GM10266 (cell line): ENCODE data around the gene UQCC2.

ENCODE experiments used
- DNase-seq: peaks from one replicate; pipeline ENCODE4 v3.0.0; 2012; ENCODE audit errors: extremely low spot score
- TF ChIP-seq, protein P1 (sequence below): IDR thresholded peaks from 2 replicates; pipeline ENCODE4 v1.5.1; 2012; ENCODE audit warnings: mild to moderate bottlenecking, low read depth; ENCODE audit not compliant: control insufficient read depth, insufficient read depth; ENCODE audit errors: missing control alignments

The UQCC2 gene

DNA sequence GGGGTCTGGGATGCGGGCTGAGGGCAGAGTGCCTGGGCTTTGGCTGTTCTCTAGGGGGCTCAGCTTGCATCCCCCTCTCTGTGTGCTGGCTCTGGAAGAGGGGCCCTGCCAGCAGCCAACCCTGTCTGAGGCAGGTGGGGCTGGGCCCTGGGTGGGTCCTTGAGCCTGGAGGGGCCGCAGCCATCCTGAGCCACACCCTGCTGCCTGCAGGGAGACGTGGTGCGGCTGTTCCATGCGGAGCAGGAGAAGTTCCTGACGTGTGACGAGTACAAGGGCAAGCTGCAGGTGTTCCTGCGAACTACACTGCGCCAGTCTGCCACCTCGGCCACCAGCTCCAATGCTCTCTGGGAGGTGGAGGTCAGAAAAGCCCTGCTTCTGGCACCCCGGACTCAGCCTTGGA lies 49.2 kb downstream of the UQCC2 start:
- DNase-seq, result no peak
- TF ChIP-seq, protein P1, sequence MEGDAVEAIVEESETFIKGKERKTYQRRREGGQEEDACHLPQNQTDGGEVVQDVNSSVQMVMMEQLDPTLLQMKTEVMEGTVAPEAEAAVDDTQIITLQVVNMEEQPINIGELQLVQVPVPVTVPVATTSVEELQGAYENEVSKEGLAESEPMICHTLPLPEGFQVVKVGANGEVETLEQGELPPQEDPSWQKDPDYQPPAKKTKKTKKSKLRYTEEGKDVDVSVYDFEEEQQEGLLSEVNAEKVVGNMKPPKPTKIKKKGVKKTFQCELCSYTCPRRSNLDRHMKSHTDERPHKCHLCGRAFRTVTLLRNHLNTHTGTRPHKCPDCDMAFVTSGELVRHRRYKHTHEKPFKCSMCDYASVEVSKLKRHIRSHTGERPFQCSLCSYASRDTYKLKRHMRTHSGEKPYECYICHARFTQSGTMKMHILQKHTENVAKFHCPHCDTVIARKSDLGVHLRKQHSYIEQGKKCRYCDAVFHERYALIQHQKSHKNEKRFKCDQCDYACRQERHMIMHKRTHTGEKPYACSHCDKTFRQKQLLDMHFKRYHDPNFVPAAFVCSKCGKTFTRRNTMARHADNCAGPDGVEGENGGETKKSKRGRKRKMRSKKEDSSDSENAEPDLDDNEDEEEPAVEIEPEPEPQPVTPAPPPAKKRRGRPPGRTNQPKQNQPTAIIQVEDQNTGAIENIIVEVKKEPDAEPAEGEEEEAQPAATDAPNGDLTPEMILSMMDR, result no peak

GRCh38 chr6:33661106-33661838 lies 50.2 kb downstream of the UQCC2 start:
- no peak for DNase-seq
- TF ChIP-seq, protein P1, result no peak

DNA sequence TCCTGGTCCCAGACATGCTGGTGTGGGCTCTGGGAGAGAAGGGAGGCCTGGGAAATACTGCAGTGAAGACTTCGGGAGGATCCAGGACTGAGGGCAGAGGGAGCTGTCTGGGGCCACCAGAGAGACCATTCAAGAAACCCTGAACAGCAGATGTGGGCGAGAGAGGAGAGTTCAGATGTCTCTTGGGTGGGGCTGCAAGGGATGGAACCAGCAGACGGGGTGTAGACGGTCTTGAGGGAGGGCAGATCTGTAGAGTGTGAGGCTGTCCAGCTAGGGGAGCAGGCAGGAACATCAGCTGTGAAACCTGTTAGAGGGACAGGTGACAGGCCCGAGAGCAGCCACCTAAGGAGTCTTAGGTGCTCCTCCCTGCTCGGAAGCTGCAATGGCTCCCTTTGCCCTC lies 51.5 kb downstream of the UQCC2 start:
- DNase-seq, result no peak

GRCh38 chr6:33658982-33659689 lies 52.4 kb downstream of the UQCC2 start:
- TF ChIP-seq, protein P1, result no peak
- no peak for DNase-seq

More for the DNA sequence above, 51.5 kb downstream of the UQCC2 start:
- TF ChIP-seq, protein P1, result no peak

DNA sequence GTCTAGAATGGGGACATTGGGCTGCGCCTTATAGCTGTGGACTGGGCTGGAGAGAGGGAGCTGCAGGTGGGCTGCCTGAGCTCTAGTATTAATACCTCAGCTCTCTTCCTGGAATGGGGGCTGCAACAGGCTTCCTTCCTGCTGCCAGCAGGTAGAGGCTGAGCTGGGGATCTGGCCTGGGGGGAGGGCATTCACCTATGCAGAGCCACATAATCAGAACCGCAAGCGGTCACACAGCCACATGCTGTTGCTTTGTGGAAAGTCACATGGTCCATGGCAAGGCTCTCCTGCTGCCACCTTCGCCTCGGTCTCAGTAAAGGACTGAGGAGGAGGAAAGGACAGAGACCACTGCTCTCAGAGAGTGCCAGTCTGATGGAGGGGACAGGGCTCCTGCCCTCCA lies 54.7 kb downstream of the UQCC2 start:
- TF ChIP-seq, protein P1, result no peak
- no peak for DNase-seq

DNA sequence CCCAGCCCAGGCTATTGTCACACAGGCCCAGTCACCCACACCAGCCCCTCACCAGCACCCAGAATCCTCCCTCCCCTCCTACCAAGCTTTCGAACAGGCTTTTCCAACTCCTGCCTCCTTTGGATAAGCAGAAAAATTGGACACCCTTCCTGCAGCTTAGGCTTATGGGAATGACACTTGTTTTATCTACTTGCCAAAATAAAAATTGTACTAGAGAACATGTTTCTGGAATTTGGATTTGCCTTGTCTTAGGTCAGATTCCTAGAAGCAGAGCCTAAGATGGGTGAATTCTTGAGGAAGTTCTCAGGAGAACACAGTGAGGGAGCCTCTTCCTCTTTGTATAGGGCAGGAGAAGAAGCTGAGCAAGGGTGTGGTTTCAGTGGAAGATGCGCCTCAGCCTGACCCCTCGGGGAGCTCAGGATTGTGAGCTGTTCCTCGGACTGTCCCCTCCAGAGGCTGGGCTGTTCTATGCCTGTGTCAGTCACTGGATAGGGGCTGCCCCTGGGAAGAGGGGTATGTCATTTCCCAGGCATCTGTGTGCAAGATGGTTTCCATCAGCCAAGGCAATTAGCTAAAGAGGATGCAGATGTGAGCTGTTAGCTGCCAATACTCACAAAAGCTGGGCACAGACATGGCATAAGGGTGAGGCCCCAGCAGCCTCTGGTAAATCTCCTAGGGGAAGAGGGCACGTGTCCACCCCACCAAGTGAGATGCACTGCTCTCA lies 56.5 kb downstream of the UQCC2 start:
- no peak for DNase-seq
- TF ChIP-seq, protein P1, result no peak
